Hippocampal formation (tissue), 2 donors: ENCODE measurements around the gene CDCA7L.

Experiments
- DNase-seq, 2 donors: peaks; one replicate each; lab custom pipeline; 2025; lab: John Stamatoyannopoulos, UW

Gene CDCA7L, protein sequence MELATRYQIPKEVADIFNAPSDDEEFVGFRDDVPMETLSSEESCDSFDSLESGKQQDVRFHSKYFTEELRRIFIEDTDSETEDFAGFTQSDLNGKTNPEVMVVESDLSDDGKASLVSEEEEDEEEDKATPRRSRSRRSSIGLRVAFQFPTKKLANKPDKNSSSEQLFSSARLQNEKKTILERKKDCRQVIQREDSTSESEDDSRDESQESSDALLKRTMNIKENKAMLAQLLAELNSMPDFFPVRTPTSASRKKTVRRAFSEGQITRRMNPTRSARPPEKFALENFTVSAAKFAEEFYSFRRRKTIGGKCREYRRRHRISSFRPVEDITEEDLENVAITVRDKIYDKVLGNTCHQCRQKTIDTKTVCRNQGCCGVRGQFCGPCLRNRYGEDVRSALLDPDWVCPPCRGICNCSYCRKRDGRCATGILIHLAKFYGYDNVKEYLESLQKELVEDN

GRCh38 chr7:21945454-21946221 is at the start of gene CDCA7L:
Gene CDCA7L, minus strand, starts transcription at chr7:21945899. Its CDS starts 95 bp downstream, at chr7:21945804.
- DNase-seq: peak; percentile 32 to 81

GRCh38 chr7:21986096-21986495 is 40.4 kb upstream of the CDCA7L start:
- DNase-seq: no peak

DNA sequence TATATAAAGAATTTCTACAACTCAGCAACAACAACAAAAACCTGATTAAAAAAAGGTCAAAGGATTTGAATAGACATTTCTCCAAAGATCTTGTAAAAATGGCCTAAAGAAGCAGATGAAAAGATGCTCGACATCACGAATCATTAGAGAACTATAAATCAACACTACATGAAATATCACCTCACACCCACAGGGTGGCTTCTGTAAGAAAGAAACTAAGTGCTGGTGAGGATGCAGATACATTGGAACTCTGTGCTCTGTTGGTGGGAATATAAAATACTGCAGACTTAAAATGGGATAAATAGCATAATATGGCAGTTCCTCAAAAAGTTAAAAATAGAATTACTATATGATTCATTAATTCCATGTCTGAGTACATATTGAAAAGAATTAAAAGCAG is 38.3 kb upstream of the CDCA7L start:
- DNase-seq: no peak

DNA sequence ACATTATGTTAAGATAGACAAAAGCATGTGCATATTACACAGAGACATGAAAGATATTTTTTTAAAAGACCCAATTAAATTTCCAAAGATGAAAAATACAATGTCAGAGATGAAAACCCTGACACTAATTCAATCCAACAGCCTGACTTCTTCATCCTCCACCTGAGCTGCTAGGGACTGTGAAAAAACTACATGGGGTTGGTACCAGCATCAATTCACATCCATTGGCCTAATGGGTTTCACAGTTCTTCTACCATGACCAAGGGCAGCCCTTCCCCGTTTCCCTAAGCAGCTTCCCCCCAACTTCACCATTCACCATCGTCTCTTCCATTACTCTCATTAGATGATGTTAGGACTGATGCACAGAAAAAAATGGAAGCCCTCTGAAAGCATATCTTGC is 37.4 kb upstream of the CDCA7L start:
- no peak for DNase-seq

- DNase-seq: no peak
These were observed 35.8 kb upstream of the CDCA7L start for GRCh38 chr7:21981524-21981923.

- no peak for DNase-seq
These were observed 35.3 kb upstream of the CDCA7L start for GRCh38 chr7:21980926-21981500.

DNA sequence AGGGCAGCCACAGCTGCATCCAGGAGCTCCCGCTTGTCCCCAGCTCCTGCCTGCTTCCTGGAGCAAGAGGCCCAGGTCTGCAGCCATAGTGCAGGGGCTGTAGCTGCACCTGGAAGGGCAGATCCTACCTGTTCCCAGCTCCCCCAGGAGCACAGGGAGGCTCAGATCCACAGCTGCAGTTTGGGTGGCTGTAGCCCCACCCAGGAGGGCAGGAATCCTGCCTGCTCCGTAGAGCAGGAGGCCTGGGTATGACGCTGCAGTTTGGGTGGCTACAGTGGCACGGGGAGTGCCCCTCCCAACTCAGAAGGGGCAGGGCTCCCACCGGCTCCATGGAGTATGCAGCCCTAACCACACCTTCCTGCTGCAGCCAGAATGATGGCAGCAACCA is 26.7 kb upstream of the CDCA7L start:
- no peak for DNase-seq

DNA sequence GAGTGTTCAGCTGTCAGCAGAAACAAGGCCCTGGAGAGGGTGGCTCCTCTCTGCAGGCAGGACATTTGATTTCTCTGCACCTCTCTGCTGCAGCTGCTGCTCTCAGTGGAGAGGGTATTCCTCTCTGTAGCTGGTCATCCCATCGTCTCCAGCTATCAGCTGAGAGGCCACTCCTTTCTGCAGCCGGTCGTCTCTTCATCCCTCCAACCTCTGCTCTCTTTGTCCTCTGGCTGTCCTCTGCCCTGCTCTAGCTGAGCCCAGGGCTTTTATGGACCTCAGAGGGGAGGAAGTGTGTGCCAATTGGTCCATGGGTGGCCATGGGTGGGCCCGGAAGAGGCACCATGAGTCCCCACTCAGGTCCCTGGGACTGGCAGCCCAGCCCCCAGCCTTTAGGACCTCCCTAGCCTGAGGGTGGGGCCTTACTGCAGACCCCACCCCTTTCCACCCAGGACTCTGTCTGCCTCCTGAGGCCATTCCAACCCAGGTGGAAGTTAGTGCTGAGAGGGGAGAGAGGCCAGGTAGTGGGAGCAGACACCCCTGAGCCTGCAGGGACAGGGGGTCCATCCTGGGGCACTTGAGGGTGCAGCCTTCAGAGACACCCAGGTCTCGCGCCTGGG is 26.2 kb upstream of the CDCA7L start:
- DNase-seq: no peak

DNA sequence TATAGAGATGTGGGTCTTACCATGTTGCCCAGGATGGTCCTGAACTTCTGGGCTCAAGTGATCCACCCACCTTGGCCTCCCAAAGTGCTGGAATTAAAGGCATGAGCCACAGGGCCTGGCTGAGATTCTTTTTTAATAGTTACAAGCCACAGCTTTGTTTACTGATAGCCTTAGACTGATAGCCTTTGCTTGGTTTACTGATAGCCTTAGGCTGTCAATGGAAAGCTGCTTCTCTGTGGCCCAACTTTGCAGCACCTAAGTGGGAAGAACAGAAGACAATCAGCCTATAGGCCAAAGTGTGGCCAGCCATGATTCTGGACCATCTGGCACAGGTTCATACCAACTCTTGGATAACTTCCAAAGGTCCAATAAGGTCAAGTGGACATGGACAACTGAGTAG is 24.1 kb upstream of the CDCA7L start:
- DNase-seq: no peak

GRCh38 chr7:21967598-21968003 is 21.9 kb upstream of the CDCA7L start:
- no peak for DNase-seq

GRCh38 chr7:21966271-21966670 is 20.6 kb upstream of the CDCA7L start:
- no peak for DNase-seq

- no peak for DNase-seq
These were observed 19.6 kb upstream of the CDCA7L start for GRCh38 chr7:21965291-21965690.

GRCh38 chr7:21962677-21963076 is 17.0 kb upstream of the CDCA7L start:
- DNase-seq: no peak

GRCh38 chr7:21960922-21961321 is 15.2 kb upstream of the CDCA7L start:
- DNase-seq: no peak

DNA sequence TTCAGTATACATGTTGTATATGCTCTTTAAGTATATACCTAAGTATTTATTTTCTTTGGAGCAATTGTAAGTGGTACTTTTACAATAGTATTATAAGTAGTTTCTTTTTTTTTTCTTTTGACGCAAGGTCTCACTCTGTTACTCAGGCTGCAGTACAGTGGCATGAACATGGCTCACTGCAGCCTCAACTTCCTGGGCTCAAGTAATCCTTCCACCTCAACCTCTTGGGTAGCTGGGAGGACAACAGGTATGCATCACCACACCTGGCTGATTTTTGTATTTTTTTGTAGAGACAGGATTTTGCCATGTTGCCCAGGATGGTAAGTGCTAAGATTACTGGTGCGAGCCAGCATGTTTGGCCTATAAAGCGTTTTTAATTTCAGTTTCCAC is 13.7 kb upstream of the CDCA7L start:
- DNase-seq: no peak

DNA sequence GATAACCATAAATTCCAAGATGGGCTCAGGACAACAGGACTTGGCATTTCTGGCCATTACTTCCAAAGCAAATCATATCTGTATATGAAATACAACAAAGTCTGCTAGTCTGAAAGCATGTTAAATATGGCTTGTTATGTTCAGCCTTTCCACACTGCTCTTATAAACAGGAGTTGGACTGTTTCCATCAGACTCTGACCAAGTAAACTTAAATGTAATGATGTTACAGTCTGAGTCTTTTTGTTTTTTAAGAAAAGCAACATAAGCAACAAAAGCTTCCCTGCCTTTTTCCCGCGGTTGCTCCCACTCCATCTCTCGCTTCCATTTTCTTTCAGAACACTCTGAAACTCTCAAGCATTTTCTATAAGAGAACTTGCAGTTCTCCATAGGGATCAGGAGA is 8.1 kb upstream of the CDCA7L start:
- no peak for DNase-seq

DNA sequence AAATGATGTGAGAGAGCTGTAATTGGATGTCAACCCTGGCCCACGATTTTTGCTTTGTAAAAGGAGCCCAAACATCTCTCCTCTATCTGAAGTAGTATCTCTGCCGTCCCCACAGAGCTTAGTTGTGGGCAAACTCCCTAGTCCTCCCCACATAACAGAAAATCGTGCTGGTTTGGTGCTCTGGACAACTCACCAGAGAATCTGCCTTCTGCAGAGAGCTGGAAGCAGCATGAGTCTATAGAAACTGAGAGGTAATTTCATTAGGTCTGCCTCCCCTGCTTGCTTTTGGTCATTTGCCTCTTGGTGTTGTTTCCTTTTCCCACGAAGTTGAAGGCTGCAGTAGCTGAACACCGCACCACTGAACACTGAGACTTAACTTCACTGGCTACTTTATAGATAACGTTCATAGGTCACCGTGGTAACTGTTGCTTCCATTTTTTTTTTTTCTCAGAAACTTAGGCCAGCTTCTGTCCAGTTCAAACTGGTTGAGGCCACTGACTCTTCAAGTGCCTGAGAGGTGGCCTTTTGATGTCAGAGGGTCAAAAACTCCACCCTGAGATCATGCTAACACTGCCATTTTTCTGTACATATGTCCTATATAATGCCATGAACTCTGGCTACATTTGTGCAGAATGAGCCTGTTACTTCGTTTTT is 3.3 kb upstream of the CDCA7L start:
- DNase-seq: no peak

DNA sequence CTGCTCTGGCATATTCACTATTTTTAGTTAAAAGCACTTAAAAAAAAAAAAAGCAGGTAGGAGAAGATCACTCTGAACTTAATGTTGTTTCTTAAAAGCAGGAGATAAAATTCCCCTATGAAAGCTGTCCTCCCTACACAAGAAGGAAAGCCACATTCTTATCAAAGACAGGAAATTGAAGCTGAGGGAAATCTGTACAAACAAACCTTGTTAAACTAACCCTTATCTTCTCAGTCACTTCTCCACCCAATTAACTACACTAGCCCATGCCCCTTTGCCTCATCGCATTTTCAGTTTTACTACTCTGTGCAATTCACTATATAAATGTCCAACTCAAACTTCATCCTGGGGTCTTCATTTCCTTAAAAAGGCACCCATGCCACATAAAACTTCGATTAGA is 2.7 kb upstream of the CDCA7L start:
- no peak for DNase-seq

- no peak for DNase-seq
These were observed 2.2 kb upstream of the CDCA7L start for GRCh38 chr7:21947946-21948345.

DNA sequence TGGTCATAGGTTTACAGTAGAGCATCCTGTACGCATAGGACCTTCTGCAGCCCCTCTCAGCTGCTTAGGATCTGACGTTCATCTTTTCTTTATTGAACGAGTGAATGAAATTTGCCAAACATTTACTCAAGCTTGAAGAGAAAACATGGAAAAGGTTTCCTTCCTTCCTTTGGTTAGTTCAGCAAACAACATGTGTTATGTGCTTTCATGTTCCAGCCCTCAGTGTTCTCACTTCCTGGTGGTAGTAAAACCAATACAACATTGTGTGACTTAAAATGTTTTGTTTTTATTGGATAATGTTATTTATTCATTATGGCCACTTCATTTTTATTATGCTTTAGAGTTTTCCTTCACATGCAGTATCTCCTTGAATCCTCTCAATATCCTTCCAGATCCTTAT is 1.4 kb upstream of the CDCA7L start:
- no peak for DNase-seq

DNA sequence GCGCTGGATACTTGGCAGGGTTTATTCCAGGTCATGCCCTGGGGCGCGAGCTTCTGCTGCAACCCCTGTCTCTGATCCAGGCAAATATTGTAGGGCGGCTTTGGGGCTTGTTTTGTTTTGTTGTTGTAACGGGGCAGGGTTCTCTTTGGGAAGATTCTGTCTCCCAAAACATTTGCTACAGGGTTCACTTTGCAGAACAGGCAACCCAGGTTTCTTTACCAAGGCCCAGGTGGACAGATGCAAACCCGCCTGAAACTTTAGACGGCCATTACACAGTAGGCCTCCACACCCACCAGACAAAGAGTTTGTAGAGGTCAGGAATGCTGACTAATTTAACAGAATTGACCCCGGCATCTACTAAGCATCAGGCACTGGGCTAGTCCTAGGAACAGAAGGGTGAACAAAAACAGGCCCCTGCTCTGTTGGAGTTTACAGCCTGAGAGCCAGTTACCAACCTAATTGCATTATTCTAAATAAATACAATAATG is 567 bp upstream of the CDCA7L start:
- DNase-seq: no peak
